GM04503 (cell line): Measurements from ENCODE around the gene DLK2.
"Not testable (repeated sequence)": the region's sequence is repeated elsewhere in the genome, so short reads cannot be mapped to it uniquely, and the experiment has no call there.

Experiments used
- DNase-seq: peaks from one replicate; pipeline ENCODE4 v3.0.0-alpha.2; 2012; ENCODE audit warnings: low read depth

The DLK2 gene

GRCh38 chr6:43426928-43427405 is 28.4 kb downstream of the DLK2 start:
- no peak for DNase-seq

- not testable (repeated sequence) for DNase-seq
These were observed 30.3 kb downstream of the DLK2 start for GRCh38 chr6:43425083-43425482.

GRCh38 chr6:43421831-43422230 is 33.5 kb downstream of the DLK2 start:
- no peak for DNase-seq

GRCh38 chr6:43420012-43420709 is 35.2 kb downstream of the DLK2 start:
- no peak for DNase-seq

- DNase-seq = no peak
These were observed 38.4 kb downstream of the DLK2 start for GRCh38 chr6:43416935-43417334.

DNA sequence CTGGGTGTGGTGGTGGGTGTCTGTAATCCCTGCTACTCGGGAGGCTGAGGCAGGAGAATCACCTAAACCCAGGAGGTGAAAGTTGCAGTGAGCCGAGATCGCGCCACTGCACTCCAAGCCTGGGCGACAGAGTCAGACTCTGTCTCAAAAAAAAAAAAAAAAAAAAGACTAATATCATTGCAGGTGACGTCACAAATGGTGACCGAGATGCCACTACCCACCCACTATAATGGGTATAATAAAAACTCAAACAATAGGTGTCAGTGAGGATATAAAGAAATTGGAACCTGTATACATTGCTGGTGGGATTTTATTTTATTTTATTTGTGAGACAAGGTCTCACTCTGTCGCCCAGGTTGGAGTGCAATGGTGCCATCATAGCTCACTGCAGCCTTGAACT is 40.1 kb downstream of the DLK2 start:
- DNase-seq = not testable (repeated sequence)

DNA sequence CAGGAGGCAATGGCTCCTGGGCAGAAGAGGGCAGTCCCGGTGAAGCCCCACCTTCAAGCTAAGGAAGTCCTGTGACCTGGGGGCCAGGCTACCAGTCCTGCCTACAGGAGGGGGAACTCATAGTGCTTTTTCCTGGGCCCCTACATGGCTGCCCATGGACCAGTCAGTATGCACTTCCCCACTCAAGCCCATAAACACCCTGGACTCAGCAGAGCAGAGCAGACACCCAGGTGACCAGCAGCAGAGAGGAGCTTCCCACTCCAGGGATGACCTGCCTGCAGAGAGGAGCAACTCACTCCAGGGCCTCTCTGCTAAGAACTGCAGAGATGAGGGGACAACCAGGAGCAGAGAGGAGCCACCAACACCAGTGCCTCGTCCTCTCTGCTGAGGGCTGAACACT is 42.3 kb downstream of the DLK2 start:
- no peak for DNase-seq

DNA sequence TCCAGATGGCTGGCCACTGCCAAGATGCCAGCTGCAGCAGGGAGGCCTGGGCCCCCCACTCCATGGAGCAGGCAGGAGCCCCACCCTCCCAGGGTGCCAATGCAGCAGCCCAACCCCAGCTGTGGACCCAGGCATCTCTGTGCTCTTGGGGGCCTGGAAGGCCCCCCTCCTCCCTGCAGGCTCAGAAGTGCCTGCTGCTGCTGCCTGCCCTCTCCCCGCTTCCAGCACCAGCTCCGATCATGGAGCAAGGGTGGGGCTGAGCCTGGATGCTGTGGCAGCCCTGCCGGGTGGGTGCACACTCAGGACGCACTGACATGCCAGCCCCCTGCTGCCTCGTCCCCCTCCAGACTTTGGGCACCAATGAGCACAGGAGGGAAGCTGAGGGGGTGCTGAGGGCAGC is 42.8 kb downstream of the DLK2 start:
- DNase-seq = no peak

GRCh38 chr6:43410776-43411175 is 44.6 kb downstream of the DLK2 start:
- DNase-seq = not testable (repeated sequence)

DNA sequence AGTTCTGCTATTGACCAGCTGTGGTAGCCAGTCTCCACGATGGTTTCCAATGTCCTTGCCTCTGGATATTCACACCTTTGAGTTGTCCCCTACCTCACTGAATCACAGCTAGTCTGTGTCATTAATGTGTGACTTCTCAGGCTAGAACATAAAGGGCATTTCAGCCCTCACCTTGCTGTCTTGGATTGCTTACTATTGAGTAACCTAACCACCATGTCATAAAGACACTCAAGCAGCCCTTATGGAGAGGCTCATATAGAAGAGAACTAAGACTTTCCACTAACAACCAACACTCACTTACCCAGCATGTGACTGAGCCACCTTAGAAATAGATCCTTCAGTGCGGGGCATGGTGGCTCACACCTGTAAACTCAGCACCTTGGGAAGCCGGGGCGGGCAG is 47.1 kb downstream of the DLK2 start:
- no peak for DNase-seq

- no peak for DNase-seq
These were observed 48.1 kb downstream of the DLK2 start for GRCh38 chr6:43407296-43407695.

GRCh38 chr6:43405354-43405753 is 50.0 kb downstream of the DLK2 start:
- DNase-seq = no peak

DNA sequence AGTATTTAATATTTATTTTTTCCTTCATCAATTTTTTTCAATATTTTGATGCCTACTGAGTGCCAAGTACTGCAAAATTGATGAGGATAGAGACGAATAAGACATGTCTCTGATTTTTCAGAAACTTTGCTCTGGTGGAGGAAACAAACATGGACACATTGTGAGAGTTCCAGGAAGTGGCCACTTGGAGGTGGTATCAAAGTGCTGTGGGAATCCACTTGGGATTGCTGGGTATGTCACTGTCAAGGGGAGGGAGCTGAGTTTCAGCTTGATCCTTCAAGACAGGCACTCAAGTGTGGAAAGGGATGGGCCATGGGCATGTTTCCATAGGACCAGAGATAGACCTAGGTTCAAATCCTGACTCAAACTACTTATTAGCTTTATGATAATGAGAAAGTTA is 52.5 kb downstream of the DLK2 start:
- DNase-seq = no peak

GRCh38 chr6:43401730-43402129 is 53.6 kb downstream of the DLK2 start:
- DNase-seq = no peak
